ENCODE data around the gene CDC20. TPM values are rescaled to one million over a fixed set of nuclear protein-coding genes. Genes with fewer than 3 reads are reported as not detected.

Gene CDC20
- total and polyA plus RNA-seq, 2 of the 8 experiments (the other 6 are each of a cell fraction or from before 2014, with no cell fraction given), result 214 to 221 TPM

DNA sequence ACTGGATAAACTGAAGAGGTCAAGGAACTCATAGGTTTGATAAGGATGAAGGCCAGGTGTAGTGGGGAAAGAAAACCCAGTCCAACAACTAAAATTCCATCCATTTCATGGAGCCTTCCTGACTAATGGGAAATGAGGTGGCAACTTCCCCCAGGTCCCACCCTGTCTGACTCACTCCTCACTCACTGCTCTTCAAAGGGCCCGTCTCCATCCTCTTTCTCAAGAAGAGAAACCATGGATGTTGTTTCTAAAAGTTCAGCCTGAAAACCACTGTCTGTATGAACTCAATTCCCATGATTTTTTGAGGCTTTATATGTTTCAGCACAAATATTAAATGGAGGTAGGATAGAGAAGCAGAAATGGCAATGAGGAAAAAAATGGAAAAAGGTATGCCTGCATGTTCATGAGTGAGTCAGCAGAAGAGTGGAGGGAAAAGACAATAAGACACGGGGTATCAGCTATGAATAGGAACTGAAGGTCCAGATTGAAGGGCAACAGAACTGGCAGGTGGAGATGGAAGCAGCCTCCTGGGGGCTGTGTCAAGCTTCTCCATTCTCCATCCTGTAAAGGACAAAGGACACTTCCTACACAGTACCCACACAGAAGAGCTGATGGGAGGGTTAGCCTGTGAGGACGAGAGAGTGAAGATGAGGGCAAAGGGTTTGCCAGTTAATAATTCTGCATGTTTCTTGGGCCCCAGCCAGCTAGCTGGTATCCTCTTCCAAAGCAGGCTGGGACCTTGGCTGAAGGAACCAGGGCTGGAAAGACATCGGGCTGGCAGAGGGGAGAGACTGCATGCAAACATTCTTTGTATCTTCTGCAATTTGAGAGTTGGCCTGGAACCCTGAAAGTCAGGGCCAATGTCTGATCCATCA, 14.5 kb downstream of the CDC20 start (continued):
- TF ChIP-seq RXRA (IDR thresholded peaks at IDR 0.05; ENCODE audit: insufficient read depth, low read depth, low read length), result no peak

All from H1 (cell line).